Neural progenitor cell (in vitro differentiated cells): ENCODE results near the gene SCN1B.

Experiments used
- CTCF ChIP-seq: fragments of 200-600 bp; sonication (generic); IDR thresholded peaks from 2 replicates; pipeline ENCODE4 v1.5.1; 2017; ENCODE audit warnings: antibody characterized with exemption, mild to moderate bottlenecking
- EZH2 ChIP-seq: fragments of 200-600 bp; sonication (generic); IDR thresholded peaks from 2 replicates; pipeline ENCODE4 v1.6.1; 2017; ENCODE audit warnings: antibody characterized with exemption, mild to moderate bottlenecking, moderate library complexity
- EZH2phosphoT487 ChIP-seq: fragments of 200-600 bp; sonication (generic); IDR thresholded peaks from 2 replicates; pipeline ENCODE4 v1.6.1; 2017; ENCODE audit warnings: antibody characterized with exemption

GRCh38 chr19:34995551-34995950 is 34.7 kb upstream of the SCN1B start:
- TF ChIP-seq CTCF (no peak), EZH2 (no peak), EZH2phosphoT487 (no peak)
